LNCaP clone FGC (cell line): ENCODE data around the gene AEBP2.
"Not testable (repeated sequence)": the region's sequence is repeated elsewhere in the genome, so short reads cannot be mapped to it uniquely, and the experiment has no call there.

Experiments
- DNase-seq: peaks from one replicate; pipeline ENCODE4 v3.0.0-alpha.2; 2011; ENCODE audit warnings: low read depth
- H3K4me3 ChIP-seq: 2 replicates; pipeline ENCODE4 v1.5.1; 2011; ENCODE audit warnings: mild to moderate bottlenecking, low read depth, low read length, control low read depth
- TF ChIP-seq, protein P1 (sequence below): IDR thresholded peaks from 2 replicates; pipeline ENCODE4 v1.5.1; 2012; ENCODE audit warnings: mild to moderate bottlenecking; ENCODE audit not compliant: control insufficient read depth, insufficient read depth; ENCODE audit errors: extremely low read depth

AEBP2 gene

DNA sequence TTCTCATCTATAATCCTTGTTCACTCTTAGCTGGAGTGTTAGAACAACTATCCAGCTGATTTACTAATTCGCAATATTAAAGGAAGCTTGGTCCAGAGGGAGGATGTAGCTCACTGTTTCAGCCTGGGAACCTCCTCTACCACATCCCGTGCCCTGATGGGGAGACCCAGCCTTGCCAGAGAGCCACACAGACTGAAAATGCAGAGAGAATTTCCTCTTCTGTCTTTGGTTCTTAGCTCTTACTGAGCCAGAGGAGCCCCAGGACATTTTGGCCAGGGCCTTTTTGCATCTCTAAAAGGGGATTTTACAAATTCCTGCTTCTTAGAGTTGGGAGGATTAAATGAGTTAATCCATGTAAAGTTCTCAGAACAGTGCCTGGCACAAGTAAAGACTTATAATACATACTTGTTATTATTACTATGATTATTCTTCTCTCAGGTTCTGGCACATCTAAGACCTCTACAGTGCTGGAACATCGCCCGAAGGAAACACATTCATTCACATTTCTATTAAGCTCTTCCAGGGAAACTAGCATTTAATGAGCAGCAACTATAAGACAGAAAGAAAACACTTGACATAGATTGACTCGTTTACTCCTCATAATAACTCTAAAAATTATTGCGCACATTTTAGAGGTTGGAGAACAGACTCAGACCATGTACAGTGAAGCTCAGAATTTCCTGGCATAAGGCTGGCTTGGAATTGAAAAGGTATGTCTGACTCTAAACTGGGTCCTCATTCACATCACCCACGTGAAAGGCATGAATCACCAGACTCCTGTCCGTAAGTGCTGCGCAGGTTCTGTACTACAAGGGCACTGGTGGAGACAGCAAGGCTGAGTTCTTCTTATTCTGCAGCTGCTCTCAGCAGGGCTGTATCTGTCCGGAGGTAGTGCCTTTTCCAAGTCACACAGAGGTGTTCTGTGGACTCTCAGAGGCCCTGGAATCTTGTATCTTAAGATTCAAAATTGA, 27.8 kb upstream of the AEBP2 start:
- no peak for DNase-seq
- TF ChIP-seq, protein P1, sequence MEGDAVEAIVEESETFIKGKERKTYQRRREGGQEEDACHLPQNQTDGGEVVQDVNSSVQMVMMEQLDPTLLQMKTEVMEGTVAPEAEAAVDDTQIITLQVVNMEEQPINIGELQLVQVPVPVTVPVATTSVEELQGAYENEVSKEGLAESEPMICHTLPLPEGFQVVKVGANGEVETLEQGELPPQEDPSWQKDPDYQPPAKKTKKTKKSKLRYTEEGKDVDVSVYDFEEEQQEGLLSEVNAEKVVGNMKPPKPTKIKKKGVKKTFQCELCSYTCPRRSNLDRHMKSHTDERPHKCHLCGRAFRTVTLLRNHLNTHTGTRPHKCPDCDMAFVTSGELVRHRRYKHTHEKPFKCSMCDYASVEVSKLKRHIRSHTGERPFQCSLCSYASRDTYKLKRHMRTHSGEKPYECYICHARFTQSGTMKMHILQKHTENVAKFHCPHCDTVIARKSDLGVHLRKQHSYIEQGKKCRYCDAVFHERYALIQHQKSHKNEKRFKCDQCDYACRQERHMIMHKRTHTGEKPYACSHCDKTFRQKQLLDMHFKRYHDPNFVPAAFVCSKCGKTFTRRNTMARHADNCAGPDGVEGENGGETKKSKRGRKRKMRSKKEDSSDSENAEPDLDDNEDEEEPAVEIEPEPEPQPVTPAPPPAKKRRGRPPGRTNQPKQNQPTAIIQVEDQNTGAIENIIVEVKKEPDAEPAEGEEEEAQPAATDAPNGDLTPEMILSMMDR: no peak
- H3K4me3 ChIP-seq: no peak overlapping the region

DNA sequence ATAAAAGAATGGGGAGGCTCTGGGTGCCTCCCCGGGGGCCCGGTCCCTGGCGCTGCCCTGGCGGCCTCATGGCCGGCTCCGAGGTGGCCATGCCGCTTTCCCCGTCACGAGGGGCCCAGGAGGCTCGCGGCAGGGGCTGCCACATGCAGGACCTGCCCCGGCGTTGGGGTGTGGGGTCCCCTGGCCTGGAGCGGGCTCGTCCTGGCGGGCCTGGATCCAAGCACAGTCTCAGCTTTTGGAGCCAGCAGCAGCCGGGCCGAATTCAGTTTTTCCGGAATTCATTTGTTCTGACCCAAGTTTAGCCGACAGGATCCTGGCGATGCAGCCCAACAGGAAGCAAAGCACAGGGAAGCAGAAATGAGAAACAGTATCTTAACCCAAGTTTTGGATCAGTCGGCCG, 26.4 kb upstream of the AEBP2 start:
- H3K4me3 ChIP-seq: no peak overlapping the region
- TF ChIP-seq, protein P1: no peak
- DNase-seq: no peak

DNA sequence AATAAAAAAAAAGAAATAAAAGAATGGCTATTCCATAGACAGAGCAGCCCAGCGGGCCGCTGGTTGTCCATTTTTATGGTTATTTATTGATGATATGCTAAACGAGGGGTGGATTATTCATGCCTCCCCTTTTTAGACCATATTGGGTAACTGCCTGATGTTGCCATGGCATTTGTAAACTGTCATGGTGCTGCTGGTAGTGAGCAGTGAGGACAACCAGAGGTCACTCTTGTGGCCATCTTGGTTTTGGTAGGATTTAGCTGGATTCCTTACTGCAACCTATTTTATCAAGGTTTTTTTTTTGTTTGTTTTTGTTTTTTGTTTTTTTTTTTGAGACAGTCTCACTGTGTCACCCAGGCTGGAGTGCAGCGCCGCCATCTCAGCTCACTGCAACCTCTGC, 25.7 kb upstream of the AEBP2 start:
- H3K4me3 ChIP-seq, DNase-seq: not testable (repeated sequence)

DNA sequence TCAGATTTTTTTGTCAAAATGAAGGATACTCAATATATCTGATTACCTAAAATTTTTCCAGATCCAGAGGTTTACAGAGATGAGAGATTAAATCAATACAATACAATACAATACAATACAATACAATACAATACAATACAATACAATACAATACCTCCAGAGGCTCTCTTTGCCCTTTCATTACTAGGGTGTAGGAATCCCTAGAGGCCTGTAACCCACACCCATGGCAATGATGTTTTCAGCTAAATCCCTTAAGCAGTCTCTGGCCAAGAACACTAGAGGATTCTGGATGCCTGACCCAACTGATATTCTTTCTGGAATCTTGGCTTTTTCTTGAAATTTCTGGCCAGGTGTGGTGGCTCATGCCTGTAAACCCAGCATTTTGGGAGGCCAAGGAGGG, 23.7 kb upstream of the AEBP2 start:
- TF ChIP-seq, protein P1: no peak
- H3K4me3 ChIP-seq: no peak overlapping the region

DNA sequence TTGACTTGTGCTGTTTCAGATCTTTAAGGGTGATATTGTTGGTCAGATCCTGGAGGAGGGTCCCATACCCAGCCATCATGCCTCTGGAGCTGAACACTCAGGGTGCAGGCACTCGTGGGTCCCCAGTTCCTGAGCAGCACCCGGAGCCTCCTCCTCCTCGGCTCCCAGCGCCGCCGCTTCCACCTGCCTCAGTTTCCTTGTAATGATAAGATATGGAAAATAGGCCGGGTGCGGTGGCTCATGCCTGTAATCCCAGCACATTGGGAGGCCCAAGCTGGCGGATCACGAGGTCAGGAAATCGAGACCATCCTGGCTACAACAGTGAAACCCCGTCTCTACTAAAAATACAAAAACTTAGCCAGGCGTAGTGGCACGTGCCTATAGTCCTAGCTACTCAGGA, 20.2 kb upstream of the AEBP2 start:
- no peak for DNase-seq
- H3K4me3 ChIP-seq: no peak overlapping the region
- TF ChIP-seq, protein P1: no peak

More for the DNA sequence above, 23.7 kb upstream of the AEBP2 start:
- no peak for DNase-seq

DNA sequence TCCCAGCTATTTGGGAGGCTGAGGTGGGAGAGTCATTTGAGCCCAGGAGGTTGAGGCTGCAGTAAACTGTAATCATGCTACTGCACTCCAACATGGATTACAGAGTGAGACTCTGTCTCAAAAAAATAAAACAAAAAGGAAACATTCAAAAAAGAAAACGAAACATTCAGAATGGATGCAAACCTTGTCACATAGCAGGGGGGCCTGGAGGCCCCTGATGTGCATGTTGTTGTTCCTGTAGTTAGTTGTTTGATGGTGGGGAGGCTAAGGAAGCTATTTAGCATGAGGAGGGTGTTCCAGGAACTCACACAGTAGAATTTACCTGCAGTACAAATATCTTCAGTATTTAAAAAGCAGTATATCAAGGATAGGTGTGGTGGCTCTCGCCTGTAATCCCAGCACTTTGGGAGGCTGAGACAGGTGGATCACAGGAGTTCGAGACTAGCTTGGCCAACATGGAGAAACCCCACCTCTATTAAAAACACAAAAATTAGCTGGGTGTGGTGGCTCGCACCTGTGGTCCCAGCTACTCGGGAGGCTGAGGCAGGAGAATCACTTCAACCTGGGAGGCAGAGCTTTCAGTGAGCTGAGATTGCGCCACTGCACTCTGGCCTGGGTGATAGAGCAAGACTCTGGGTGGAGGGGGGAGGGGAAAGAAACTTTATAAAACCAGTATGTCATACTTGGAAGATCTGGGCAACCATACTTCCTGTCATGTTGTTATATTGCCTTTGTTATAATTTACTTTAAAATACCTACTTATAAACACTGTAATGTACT, 17.6 kb upstream of the AEBP2 start:
- DNase-seq: no peak
- TF ChIP-seq, protein P1: no peak
- H3K4me3 ChIP-seq: no peak overlapping the region
